Kidney glomerular epithelial cell (primary cell): ENCODE data around the gene LARP6.
"Not testable (repeated sequence)": the region's sequence is repeated elsewhere in the genome, so short reads cannot be mapped to it uniquely, and the experiment has no call there.

ENCODE experiments used
- DNase-seq: peaks from one replicate; lab custom pipeline; 2025; lab: John Stamatoyannopoulos, UW

LARP6 gene

DNA sequence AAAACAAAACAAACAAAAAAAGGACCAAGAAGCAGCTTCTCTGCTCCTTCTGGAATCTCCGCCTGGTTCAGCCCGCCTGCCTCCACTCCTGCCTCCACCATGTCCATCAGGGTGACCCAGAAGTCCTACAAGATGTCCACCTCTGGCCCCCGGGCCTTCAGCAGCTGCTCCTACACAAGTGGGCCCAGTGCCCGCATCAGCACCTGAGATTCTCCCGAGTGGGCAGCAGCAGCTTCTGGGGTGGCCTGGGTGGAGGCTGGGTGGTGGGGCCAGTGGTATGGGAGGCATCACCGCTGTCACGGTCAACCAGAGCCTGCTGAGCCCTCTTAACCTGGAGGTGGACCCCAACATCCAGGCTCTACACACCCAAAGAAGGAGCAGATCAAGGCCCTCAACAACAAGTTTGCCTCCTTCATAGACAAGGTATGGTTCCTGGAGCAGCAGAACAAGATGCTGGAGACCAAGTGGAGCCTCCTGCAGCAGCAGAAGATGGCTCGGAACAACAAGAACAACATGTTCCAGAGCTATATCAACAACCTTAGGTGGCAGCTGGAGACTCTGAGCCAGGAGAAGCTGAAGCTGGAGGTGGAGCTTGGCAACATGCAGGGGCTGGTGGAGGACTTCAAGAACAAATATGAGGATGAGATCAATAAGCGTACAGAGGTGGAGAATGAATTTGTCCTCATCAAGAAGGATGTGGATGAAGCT, 4.8 kb upstream of the LARP6 start:
- not testable (repeated sequence) for DNase-seq

DNA sequence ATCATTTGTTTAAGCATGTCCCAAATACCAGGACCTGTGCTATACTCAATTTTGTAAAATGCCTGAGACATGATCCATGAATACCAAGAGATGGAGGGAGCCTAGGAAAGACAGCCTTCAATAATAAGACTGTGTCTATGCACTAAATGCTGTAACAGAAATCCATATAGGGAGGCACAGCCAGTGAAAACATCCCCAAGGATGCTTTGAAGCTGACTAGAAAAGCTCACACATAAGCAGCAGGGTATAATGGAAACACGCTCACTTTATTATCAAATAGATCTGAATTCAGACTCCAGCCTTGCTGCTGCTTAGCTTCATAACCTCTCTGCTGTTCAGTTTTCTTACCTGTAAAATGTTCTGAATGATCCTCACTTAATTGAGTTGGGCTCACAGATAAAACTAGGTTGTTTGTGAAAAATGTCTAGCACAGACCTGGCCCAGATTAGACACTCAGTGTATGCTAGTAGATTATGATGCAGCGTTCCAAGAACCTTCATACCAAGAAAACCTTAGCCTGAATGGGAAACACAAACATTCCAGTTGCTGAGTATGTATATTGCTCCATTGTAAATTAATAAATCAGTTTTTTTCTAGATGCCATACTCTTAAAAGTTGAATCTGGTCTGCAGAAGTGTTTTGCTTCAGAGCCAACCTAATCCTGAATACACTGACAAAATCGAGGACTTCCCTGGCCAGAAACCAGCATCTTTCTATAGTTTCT, 3.8 kb upstream of the LARP6 start:
- no peak for DNase-seq

- peak; percentile 87 for DNase-seq
Measured at GRCh38 chr15:70856884-70857561, 3.1 kb upstream of the LARP6 start.

GRCh38 chr15:70856177-70856883, 2.4 kb upstream of the LARP6 start:
- DNase-seq, result no peak

DNA sequence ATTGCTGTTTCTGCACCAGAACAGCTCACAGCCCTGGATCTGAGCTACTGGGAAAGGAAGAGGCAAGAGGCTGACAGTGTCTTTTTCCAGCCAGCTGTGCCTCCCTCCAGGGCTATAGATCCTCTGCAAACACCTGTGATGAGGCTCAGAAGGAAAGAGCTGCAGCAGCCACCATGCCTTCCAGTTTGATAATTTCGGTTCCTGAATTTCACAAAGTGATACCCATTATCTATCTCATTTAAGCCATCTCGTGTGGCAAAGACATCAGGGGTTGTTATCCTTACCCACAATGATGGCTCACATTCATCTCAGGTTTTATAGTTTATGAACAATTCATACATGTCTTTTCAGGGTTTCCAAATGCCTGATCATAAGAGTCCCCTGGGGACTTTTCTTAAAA, 1.8 kb upstream of the LARP6 start:
- DNase-seq, result no peak

DNA sequence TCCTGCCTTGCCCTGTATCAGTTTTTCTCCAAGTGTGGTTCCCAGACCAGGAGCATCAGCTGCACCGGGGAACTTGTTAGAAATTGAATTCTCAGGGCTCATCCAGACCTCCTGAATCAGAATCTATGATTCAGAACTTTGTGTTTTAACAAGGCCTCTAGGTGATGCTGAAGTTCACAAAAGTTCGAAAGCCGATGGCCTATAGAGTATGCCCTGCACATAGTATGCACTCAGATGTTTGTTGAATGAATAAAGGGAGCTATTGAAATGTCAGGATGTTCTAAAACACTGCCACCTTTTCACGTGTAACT, 664 bp upstream of the LARP6 start:
- DNase-seq, result peak; percentile 18

GRCh38 chr15:70853318-70853972, 512 bp downstream of the LARP6 start:
- peak; percentile 59 for DNase-seq

- DNase-seq, result peak; percentile 57
Measured at GRCh38 chr15:70852501-70853317, 1.2 kb downstream of the LARP6 start.

- DNase-seq, result no peak
Measured at GRCh38 chr15:70851889-70852288, 2.1 kb downstream of the LARP6 start.

GRCh38 chr15:70845602-70846360, 8.2 kb downstream of the LARP6 start:
- no peak for DNase-seq

DNA sequence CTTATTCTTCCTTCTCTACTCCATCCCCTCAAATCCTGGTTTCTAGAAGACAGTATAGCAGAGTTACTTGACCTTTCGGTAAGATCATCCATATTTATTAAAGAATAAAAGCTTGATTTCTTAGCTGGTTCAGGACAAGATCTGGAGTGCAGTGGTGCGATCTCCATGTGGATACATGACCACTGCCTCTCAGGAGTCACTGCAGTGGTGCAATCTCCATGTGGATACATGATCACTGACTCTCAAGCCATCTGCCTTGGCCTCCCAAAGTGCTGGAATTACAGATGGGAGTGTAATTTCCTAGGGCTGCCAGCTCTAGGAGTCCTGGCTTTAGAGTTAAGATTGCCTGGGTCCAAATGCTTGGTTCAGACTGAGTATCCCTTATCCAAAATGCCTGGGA, 16.5 kb downstream of the LARP6 start:
- DNase-seq, result no peak

DNA sequence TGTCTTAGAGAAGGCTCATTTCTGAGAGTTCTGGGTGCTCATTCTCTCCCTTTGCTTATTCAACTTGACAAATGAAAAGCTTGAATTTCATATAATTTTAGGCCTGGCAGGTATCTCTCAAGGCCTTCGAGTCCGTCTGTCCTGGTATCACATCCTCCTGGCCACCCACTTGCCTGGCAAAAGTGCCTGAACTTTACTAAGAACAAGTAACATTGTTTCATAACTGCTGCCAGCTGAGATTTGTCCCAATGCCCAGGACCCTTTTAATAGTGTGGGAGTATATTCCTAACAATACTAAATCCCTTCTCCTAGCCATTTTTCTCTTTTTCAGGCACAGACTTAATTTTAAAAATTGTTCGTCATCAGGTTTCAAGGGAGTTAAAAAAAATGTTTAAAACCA, 18.1 kb downstream of the LARP6 start:
- no peak for DNase-seq

DNA sequence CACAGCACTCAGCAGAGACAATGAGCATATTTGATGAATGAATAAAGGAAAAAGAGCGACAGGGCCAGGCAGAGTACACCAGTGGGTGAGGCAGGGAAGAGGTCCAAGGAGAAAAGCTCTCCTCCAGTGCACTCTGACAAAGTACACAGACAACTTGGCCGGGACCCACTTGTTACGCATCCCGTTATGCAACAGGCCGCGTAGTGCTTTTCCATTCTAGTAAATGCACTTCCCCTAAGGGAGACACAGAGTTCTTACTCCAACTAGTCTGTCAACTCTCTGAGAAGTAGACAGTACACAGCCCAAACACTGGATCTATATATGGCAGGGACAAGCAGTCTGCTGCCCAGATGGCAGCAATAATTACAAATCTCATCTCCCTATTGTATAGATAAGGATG, 18.5 kb downstream of the LARP6 start:
- DNase-seq, result no peak

DNA sequence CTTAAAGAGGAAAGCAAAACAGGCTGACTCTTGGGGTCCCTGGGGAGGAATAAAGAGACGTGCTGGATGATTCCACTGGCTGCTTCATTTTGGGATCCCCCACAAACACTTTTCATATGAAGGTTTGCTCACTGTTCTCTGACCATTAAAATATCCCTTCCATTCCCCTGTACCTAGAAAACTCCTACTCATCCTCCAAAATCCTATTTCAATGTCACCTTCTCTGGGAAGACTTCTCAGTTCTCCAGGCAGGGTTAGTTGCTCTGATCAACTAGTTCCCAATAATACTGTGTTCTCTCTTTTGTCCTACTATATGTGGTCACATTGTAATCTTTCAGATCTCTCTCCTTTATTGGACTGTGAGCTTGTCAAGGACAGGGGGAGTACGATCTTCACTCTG, 19.0 kb downstream of the LARP6 start:
- DNase-seq, result no peak

DNA sequence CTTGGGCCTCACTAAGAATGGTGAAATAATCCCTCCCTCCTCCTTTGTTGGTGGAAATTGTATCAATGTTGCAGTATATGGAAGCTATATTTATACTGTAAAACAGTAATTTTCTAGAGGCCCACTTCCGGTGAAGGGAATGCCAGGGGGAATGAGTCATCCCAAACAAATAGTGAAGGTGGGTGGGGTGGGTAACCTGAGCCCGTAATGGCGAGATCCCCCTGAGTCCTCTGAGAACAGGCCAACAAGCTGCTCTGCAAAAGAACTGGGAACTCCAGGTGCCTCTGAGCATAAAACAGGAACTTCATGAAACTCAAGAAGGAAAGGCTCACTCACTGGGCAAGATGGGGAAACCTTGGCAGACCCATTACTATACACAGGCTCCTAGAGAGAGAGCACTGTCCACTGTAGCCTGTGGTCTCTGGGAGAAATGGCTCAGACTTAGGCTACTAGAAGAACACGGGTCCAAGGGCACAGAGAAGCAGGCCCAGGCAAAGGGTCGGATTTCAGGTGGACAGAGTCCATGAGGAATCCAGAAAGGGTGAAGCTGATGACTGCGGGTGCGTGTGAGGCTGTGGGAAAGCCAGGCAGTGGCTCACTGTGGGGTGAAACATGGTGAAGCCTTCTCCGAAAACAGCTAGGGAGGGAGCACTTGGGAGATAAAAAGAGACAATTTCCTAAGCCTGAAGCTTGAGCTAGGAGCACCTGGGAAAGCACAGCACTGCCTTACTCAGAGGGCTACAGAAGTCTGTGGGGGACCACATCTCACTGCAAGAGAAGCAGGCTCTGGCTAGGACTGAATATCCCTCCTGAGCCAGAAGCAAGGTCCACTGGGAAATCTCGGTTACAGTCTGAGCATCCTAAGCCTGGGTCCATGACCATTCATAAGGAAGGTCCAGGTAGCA, 19.8 kb downstream of the LARP6 start:
- DNase-seq, result peak; percentile 28

DNA sequence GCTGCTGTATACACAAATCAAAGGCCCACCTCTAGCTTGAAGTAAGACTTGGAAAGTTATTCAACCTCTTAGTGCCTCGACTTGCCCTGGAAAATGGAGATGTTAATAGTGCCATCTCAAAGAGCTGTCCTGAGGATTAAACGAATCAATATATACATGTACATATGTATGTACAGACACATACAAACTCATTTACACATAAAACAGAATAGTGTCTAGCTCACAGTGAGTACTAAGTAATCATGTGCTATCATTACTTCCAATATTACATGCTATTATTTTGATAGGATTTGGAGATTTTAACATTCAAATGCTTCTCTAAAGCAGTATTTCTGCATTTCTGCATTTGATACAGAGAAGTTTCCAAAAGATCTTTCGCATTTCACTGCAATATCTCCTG, 20.5 kb downstream of the LARP6 start:
- no peak for DNase-seq

- DNase-seq, result no peak
Measured at GRCh38 chr15:70832176-70832575, 21.8 kb downstream of the LARP6 start.

DNA sequence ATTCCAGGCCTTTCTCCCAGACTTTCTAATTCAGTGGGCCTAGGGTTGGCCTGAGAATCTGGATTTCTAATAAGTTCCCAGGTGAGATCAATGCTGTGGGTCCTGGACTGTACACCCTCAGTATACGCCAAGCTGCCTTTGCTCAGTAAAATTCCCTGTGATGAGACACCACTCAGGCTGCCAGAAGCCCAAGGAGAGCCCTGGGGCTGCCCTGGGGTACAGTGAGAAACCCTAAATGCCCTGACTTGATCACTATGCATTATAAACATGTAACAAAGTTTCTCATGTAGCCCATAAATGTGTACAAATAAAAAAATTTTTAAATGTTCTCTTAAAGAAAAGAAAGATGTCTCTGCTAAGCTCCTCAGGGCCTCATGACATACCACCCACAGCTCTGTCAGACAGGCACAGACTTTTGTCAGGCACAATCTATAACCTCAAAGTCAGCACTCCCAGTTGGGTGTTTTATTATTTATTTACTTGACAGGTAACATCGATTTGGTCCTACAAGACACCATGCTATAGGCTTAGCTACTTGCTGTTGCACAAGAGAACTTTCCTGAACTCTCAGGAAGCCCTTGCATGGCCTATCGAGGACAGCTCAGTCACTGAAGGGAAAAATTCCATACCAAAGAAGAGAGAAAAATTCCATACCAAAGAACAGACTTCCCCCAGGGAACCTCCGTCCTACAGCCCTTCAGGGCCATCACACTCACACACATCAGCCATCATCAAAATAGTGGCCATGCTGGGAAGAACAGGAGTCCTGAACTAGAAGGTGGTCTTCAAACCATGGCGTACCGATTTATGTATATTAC, 22.7 kb downstream of the LARP6 start:
- DNase-seq, result no peak

- DNase-seq, result no peak
Measured at GRCh38 chr15:70830615-70831014, 23.3 kb downstream of the LARP6 start.
